Hindlimb muscle (tissue), 1 donor: ENCODE measurements around the gene SRRT. TPM values are rescaled to one million over a fixed set of nuclear protein-coding genes. Genes with fewer than 3 reads are reported as not detected.
A peak's percentile ranks its signal among the peaks of the same experiment; 100 is the strongest.
"Not testable (repeated sequence)": the region's sequence is repeated elsewhere in the genome, so short reads cannot be mapped to it uniquely, and the experiment has no call there.

Source experiments
- DNase-seq: peaks from one replicate; pipeline ENCODE4 v3.0.0-alpha.2; 2013
- polyA plus RNA-seq: library from polyadenylated mRNA; unstranded; fragments of 120-200 nt; gene quantifications from one replicate; pipeline ENCODE4 v1.2.1, GENCODE V29; 2013; ENCODE audit not compliant: insufficient read length

The SRRT gene
- 94.3 TPM for polyA plus RNA-seq

- DNase-seq: peak; percentile 99
These were observed at the start of gene SRRT for GRCh38 chr7:100874577-100875355. Gene SRRT (plus strand): TSS chr7:100875103. CDS start chr7:100875591, 488 bp downstream.

- no peak for DNase-seq
These were observed 49.7 kb upstream of the SRRT start for GRCh38 chr7:100825215-100825671.

GRCh38 chr7:100825751-100826513 lies 49.0 kb upstream of the SRRT start:
- DNase-seq: no peak

- peak; percentile 40 for DNase-seq
These were observed 48.2 kb upstream of the SRRT start for GRCh38 chr7:100826514-100827329.

- peak; percentile 92 for DNase-seq
These were observed 47.3 kb upstream of the SRRT start, which contains the start of gene EPHB4 for GRCh38 chr7:100827330-100828226. Gene EPHB4 (minus strand): TSS chr7:100827523. CDS start chr7:100827030, 493 bp downstream.

- DNase-seq: peak; percentile 46
These were observed 45.7 kb upstream of the SRRT start for GRCh38 chr7:100829150-100829716.

GRCh38 chr7:100830396-100830795 lies 44.5 kb upstream of the SRRT start:
- no peak for DNase-seq

GRCh38 chr7:100832281-100832633 lies 42.6 kb upstream of the SRRT start:
- DNase-seq: no peak

- DNase-seq: no peak
These were observed 38.7 kb upstream of the SRRT start for GRCh38 chr7:100835903-100836811.

GRCh38 chr7:100836812-100837098 lies 38.1 kb upstream of the SRRT start:
- DNase-seq: no peak

- DNase-seq: peak; percentile 95
These were observed 37.6 kb upstream of the SRRT start for GRCh38 chr7:100837099-100837836.

- no peak for DNase-seq
These were observed 35.5 kb upstream of the SRRT start for GRCh38 chr7:100839361-100839760.

- DNase-seq: no peak
These were observed 34.3 kb upstream of the SRRT start for GRCh38 chr7:100840470-100841100.

GRCh38 chr7:100847360-100847759 lies 27.5 kb upstream of the SRRT start:
- no peak for DNase-seq

GRCh38 chr7:100852048-100852872 lies 22.6 kb upstream of the SRRT start, which contains the start of gene SLC12A9:
Gene SLC12A9 (plus strand): TSS chr7:100852713. CDS start chr7:100854198, 1,485 bp downstream.
- peak; percentile 94 for DNase-seq

- DNase-seq: no peak
These were observed 20.6 kb upstream of the SRRT start for GRCh38 chr7:100854146-100854895.

- DNase-seq: not testable (repeated sequence)
These were observed 20.0 kb upstream of the SRRT start for GRCh38 chr7:100854899-100855298.
